ENCODE measurements around the gene VPS8.

VPS8 gene

DNA sequence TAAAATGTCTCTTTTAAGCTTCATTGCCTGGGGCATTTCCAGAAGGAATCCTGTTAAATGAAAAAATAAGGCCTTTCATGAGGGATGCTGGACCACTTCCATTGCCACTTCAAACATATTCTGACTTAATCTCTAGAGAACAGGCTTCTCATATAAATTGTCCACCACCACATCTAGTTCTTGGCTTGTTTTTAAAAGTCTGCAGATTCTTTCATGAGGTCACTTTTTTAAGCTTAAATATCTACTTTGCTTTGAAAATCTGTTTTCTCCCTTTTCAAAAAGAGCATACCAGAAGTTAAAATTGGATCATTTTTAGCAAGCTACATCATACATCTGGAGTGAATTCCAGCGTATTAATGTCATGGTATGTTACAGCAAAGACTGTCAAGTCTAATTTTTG lies 209.3 kb downstream of the VPS8 start:
- H3K4me3 ChIP-seq (ENCODE audit: low read depth, low read length), result no peak overlapping the region
- no peak for DNase-seq
- TF ChIP-seq CTCF (IDR thresholded peaks at IDR 0.05; ENCODE audit: low read depth, low read length, missing control alignments), result no peak
- no peaks in the 10 kb centered on the region for H3K36me3 ChIP-seq (replicated peaks)
- H3K27me3 ChIP-seq (replicated peaks), result no peaks in the 10 kb centered on the region
- in situ Hi-C loops (cut with HindIII; ENCODE audit: low pct_ligation_motif_present, low sequenced_read_pairs), result no loop called here
- H3K27ac ChIP-seq, result no peak overlapping the region

DNA sequence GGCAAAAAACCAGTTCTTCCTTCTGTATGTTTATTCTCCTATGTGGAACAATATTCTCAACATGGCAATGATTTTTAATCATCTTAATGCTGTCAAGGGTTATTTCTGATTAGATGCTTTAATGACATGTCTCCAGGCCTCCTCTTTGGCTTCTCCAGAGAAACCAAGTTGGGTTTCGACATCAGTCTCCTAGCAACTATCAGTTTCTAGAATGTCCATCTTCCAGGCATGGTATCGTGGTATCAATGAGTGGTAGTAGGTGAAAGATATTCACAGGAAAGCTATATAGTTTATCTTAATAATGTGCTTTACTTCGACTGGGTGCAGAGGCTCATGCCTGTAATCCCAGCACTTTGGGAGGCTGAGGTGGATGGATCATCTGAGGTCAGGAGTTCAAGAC lies 212.4 kb downstream of the VPS8 start:
- Histone ChIP-seq H3K27ac (no peak overlapping the region), H3K4me3 (ENCODE audit: low read depth, low read length) (no peak overlapping the region), H3K36me3 (replicated peaks) (no peaks in the 10 kb centered on the region), H3K27me3 (replicated peaks) (no peaks in the 10 kb centered on the region)
- DNase-seq, result no peak
- in situ Hi-C loops (cut with HindIII; ENCODE audit: low pct_ligation_motif_present, low sequenced_read_pairs), result no loop called here
- no peak for TF ChIP-seq CTCF (IDR thresholded peaks at IDR 0.05; ENCODE audit: low read depth, low read length, missing control alignments)

GRCh38 chr3:185024966-185025365 lies 213.0 kb downstream of the VPS8 start:
- no peak for TF ChIP-seq CTCF (IDR thresholded peaks at IDR 0.05; ENCODE audit: low read depth, low read length, missing control alignments)
- no peaks in the 10 kb centered on the region for H3K27me3 ChIP-seq (replicated peaks)
- DNase-seq, result no peak
- no peaks in the 10 kb centered on the region for H3K36me3 ChIP-seq (replicated peaks)
- no peak overlapping the region for H3K27ac ChIP-seq
- H3K4me3 ChIP-seq (ENCODE audit: low read depth, low read length), result no peak overlapping the region
- in situ Hi-C loops (cut with HindIII; ENCODE audit: low pct_ligation_motif_present, low sequenced_read_pairs), result no loop called here

- Histone ChIP-seq H3K27ac (no peak overlapping the region), H3K36me3 (replicated peaks) (no peaks in the 10 kb centered on the region), H3K27me3 (replicated peaks) (no peaks in the 10 kb centered on the region), H3K4me3 (ENCODE audit: low read depth, low read length) (no peak overlapping the region)
- no peak for DNase-seq
- in situ Hi-C loops (cut with HindIII; ENCODE audit: low pct_ligation_motif_present, low sequenced_read_pairs), result no loop called here
- TF ChIP-seq CTCF (IDR thresholded peaks at IDR 0.05; ENCODE audit: low read depth, low read length, missing control alignments), result no peak
These were observed 216.2 kb downstream of the VPS8 start for GRCh38 chr3:185028121-185028520.

DNA sequence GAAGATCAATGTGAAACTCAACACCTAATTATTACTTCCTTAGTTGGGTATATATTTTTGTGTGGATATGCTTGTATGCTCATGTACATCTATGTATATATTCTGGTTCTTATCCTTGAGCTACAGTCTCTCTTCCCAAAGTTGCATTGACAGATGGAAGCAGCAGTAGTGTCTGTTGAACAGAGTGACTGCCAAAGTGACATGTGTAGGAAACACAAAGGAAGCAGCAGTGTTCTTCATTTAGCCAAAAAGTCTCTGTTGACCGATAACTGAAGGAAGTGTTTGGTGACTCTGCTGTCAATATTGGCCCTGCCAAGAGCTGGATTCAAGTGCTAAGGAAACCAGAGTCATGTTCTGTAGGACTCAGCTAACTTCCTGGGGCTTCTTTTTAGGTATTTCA lies 217.1 kb downstream of the VPS8 start:
- no peak overlapping the region for H3K4me3 ChIP-seq (ENCODE audit: low read depth, low read length)
- H3K27ac ChIP-seq, result no peak overlapping the region
- in situ Hi-C loops (cut with HindIII; ENCODE audit: low pct_ligation_motif_present, low sequenced_read_pairs), result no loop called here
- no peak for DNase-seq
- H3K36me3 ChIP-seq (replicated peaks), result no peaks in the 10 kb centered on the region
- no peak for TF ChIP-seq CTCF (IDR thresholded peaks at IDR 0.05; ENCODE audit: low read depth, low read length, missing control alignments)
- no peaks in the 10 kb centered on the region for H3K27me3 ChIP-seq (replicated peaks)

- no peak overlapping the region for H3K4me3 ChIP-seq (ENCODE audit: low read depth, low read length)
- no peak overlapping the region for H3K27ac ChIP-seq
- no peak for DNase-seq
- in situ Hi-C loops (cut with HindIII; ENCODE audit: low pct_ligation_motif_present, low sequenced_read_pairs), result no loop called here
- no peaks in the 10 kb centered on the region for H3K36me3 ChIP-seq (replicated peaks)
- TF ChIP-seq CTCF (IDR thresholded peaks at IDR 0.05; ENCODE audit: low read depth, low read length, missing control alignments), result no peak
- no peaks in the 10 kb centered on the region for H3K27me3 ChIP-seq (replicated peaks)
These were observed 218.4 kb downstream of the VPS8 start for GRCh38 chr3:185030399-185030798.
